H1 (cell line): ENCODE results near the gene CCDC182. TPM values are rescaled to one million over a fixed set of nuclear protein-coding genes. Genes with fewer than 3 reads are reported as not detected.

Source experiments
- CTCF ChIA-PET: fragments of 300-600 bp; sonication (Branson Sonifier 250); formaldehyde crosslinking; loops from one replicate; lab custom pipeline; 2021; ENCODE audit not compliant: partially characterized antibody; lab: Charles Lee
- POLR2A ChIA-PET: fragments of 300-600 bp; sonication (Branson Sonifier 250); formaldehyde crosslinking; loops from one replicate; lab custom pipeline; 2021; ENCODE audit warnings: inconsistent platforms; ENCODE audit not compliant: partially characterized antibody; lab: Charles Lee
- DNase-seq, 2 experiments: peaks; one replicate each; pipeline versions ENCODE4 v3.0.0 to v3.0.0-alpha.2; 2010 to 2022; ENCODE audit warnings: low spot score in 2 of 2, low read depth in 1 of 2, mixed read lengths in 1 of 2
- FAIRE-seq: peaks from 2 replicates; lab custom pipeline; 2011; peaks lifted over from hg19 to GRCh38; lab: Jason Lieb, UNC
- H2AFZ ChIP-seq: 2 replicates; pipeline ENCODE4 v1.8.1; 2012; ENCODE audit warnings: low read length, inconsistent platforms
- H2AK5ac ChIP-seq: 2 replicates; pipeline ENCODE4 v1.6.1; 2013; ENCODE audit warnings: low read depth, low read length
- H2BK120ac ChIP-seq: replicated peaks from 2 replicates; pipeline ENCODE3; 2013; ENCODE audit warnings: low read depth, low read length, inconsistent platforms
- H2BK12ac ChIP-seq: 2 replicates; pipeline ENCODE4 v1.6.1; 2013; ENCODE audit warnings: low read depth, low read length
- H2BK15ac ChIP-seq: 2 replicates; pipeline ENCODE4 v1.6.1; 2013; ENCODE audit warnings: low read length
- H2BK20ac ChIP-seq: 2 replicates; pipeline ENCODE4 v1.6.1; 2013; ENCODE audit warnings: low read length
- H2BK5ac ChIP-seq: 2 replicates; pipeline ENCODE4 v1.6.1; 2013; ENCODE audit warnings: low read depth, low read length
- H3K14ac ChIP-seq: 2 replicates; pipeline ENCODE4 v1.6.1; 2013; ENCODE audit warnings: inconsistent platforms; ENCODE audit not compliant: insufficient read length
- H3K18ac ChIP-seq: 2 replicates; pipeline ENCODE4 v1.6.1; 2013; ENCODE audit warnings: low read length; ENCODE audit errors: extremely low read depth
- H3K23ac ChIP-seq: 2 replicates; pipeline ENCODE4 v1.6.1; 2013; ENCODE audit warnings: inconsistent platforms; ENCODE audit not compliant: insufficient read length
- H3K23me2 ChIP-seq: 2 replicates; pipeline ENCODE4 v1.6.1; 2013; ENCODE audit warnings: low read depth, low read length
- H3K27ac ChIP-seq: 2 replicates; pipeline ENCODE4 v1.6.1; 2011; ENCODE audit warnings: low read depth, low read length, inconsistent platforms
- H3K27me3 ChIP-seq, 4 experiments: replicated peaks in 1 of 4; 1 replicate in 1 of 4; 2 replicates in 3 of 4; pipeline versions ENCODE4 v1.6.1 to v1.8.1; 2011 to 2013; ENCODE audit warnings: low read length in 3 of 4, mild to moderate bottlenecking in 3 of 4, inconsistent platforms in 2 of 4, mixed read lengths in 2 of 4, moderate library complexity in 1 of 4; ENCODE audit not compliant: control insufficient read depth in 3 of 4, insufficient read depth in 3 of 4; ENCODE audit errors: extremely low read depth in 1 of 4
- H3K36me3 ChIP-seq, 4 experiments: 2 replicates each; pipeline versions ENCODE4 v1.6.1 to v1.8.1; 2011 to 2013; ENCODE audit warnings: mild to moderate bottlenecking in 4 of 4, low read length in 3 of 4, moderate library complexity in 2 of 4, control low read depth in 1 of 4, inconsistent platforms in 1 of 4; ENCODE audit not compliant: insufficient read depth in 4 of 4, control insufficient read depth in 2 of 4
- H3K4ac ChIP-seq: replicated peaks from 2 replicates; pipeline ENCODE3; 2013; ENCODE audit warnings: low read length, low read depth, mixed read lengths, inconsistent platforms; ENCODE audit not compliant: insufficient read length
- H3K4me1 ChIP-seq, 4 experiments: replicated peaks in 1 of 4; 1 replicate in 1 of 4; 2 replicates in 3 of 4; pipeline versions ENCODE4 v1.6.1 to v1.8.1; 2011 to 2013; ENCODE audit warnings: low read length in 3 of 4, inconsistent platforms in 2 of 4, mixed read lengths in 1 of 4; ENCODE audit not compliant: insufficient read depth in 4 of 4, control insufficient read depth in 3 of 4
- H3K4me2 ChIP-seq, 2 experiments: 2 replicates each; pipeline versions ENCODE4 v1.6.1 to v1.8.1; 2011 to 2013; ENCODE audit warnings: low read depth in 2 of 2, low read length in 2 of 2, control low read depth in 1 of 2, inconsistent platforms in 1 of 2, mild to moderate bottlenecking in 1 of 2; ENCODE audit not compliant: insufficient read depth in 1 of 2
- H3K4me3 ChIP-seq, 4 experiments: fragments of 200-600, 300-600 bp in 1 of 4; sonication (generic), shearing (Covaris generic), sonication (Bioruptor Twin) in 1 of 4; 2 replicates each; pipeline versions ENCODE4 v1.5.1 to v1.8.1; 2011 to 2016; ENCODE audit warnings: low read length in 4 of 4, low read depth in 3 of 4, control low read depth in 2 of 4, inconsistent platforms in 2 of 4, mild to moderate bottlenecking in 2 of 4, mixed read lengths in 1 of 4, moderate library complexity in 1 of 4; ENCODE audit not compliant: insufficient read depth in 2 of 4; ENCODE audit errors: extremely low read depth in 1 of 4
- H3K56ac ChIP-seq: replicated peaks from 2 replicates; pipeline ENCODE3; 2013; ENCODE audit warnings: low read depth, mild to moderate bottlenecking, mixed read lengths, low read length, inconsistent platforms; ENCODE audit not compliant: insufficient read length
- H3K79me1 ChIP-seq: 2 replicates; pipeline ENCODE4 v1.6.1; 2013; ENCODE audit warnings: low read depth, low read length, control low read depth
- H3K79me2 ChIP-seq, 2 experiments: 2 replicates each; pipeline versions ENCODE4 v1.6.1 to v1.8.1; 2012 to 2013; ENCODE audit warnings: low read length in 2 of 2, mild to moderate bottlenecking in 2 of 2, inconsistent platforms in 1 of 2; ENCODE audit not compliant: insufficient read depth in 2 of 2, control insufficient read depth in 1 of 2
- H3K9ac ChIP-seq, 4 experiments: replicated peaks in 1 of 4; 1 replicate in 1 of 4; 2 replicates in 3 of 4; pipeline versions ENCODE4 v1.6.1 to v1.8.1; 2011 to 2013; ENCODE audit warnings: low read depth in 3 of 4, low read length in 3 of 4, control low read depth in 2 of 4, mild to moderate bottlenecking in 2 of 4, moderate library complexity in 2 of 4, inconsistent platforms in 1 of 4; ENCODE audit errors: extremely low read depth in 1 of 4
- H3K9me3 ChIP-seq, 2 experiments: 2 replicates each; pipeline versions ENCODE4 v1.6.1 to v1.8.1; 2012 to 2013; ENCODE audit warnings: mild to moderate bottlenecking in 2 of 2, moderate library complexity in 2 of 2, control low read depth in 1 of 2, inconsistent platforms in 1 of 2, low read depth in 1 of 2, low read length in 1 of 2, mixed read lengths in 1 of 2; ENCODE audit not compliant: insufficient read depth in 2 of 2
- H4K20me1 ChIP-seq, 2 experiments: replicated peaks in 1 of 2; 2 replicates each; pipeline versions ENCODE3 to v1.8.1; 2011 to 2013; ENCODE audit warnings: inconsistent platforms in 2 of 2, low read length in 2 of 2, mild to moderate bottlenecking in 1 of 2; ENCODE audit not compliant: insufficient read depth in 2 of 2, control insufficient read depth in 1 of 2
- H4K5ac ChIP-seq: 2 replicates; pipeline ENCODE4 v1.6.1; 2013; ENCODE audit warnings: low read length, low read depth, mixed read lengths, inconsistent platforms; ENCODE audit not compliant: insufficient read length
- H4K8ac ChIP-seq: 2 replicates; pipeline ENCODE4 v1.8.0; 2013; ENCODE audit warnings: mild to moderate bottlenecking, moderate library complexity, low read length, inconsistent platforms; ENCODE audit not compliant: insufficient read depth; ENCODE audit errors: extremely low read depth
- H4K91ac ChIP-seq: replicated peaks from 2 replicates; pipeline ENCODE3; 2013; ENCODE audit warnings: low read length, mixed read lengths, inconsistent platforms; ENCODE audit not compliant: insufficient read length
- MAFK ChIP-seq: IDR thresholded peaks from 2 replicates; pipeline ENCODE4 v1.6.1; 2012; ENCODE audit warnings: low read depth, mild to moderate bottlenecking, improper control_type of control experiment, low read length
- SAP30 ChIP-seq: fragments of 300-600 bp; sonication (generic); IDR thresholded peaks from 2 replicates; pipeline ENCODE4 v1.7.1; 2012; ENCODE audit warnings: low read length, moderate library complexity, mild to moderate bottlenecking, inconsistent platforms; ENCODE audit not compliant: insufficient read depth, insufficient replicate concordance
- WGBS, 2 experiments: shearing (Covaris generic) in 1 of 2; methylation state at CpG; one replicate each; pipeline versions ENCODE4 v1.1.6 to v1.1.7; 2013 to 2015; ENCODE audit warnings: low lambda C conversion rate in 2 of 2, mixed read lengths in 2 of 2, inconsistent platforms in 1 of 2, low coverage in 1 of 2, missing lambda C conversion rate in 1 of 2; ENCODE audit not compliant: insufficient replicate concordance in 2 of 2, insufficient coverage in 1 of 2, insufficient read length in 1 of 2; ENCODE audit errors: extremely low coverage in 1 of 2, missing lambda C conversion rate in 1 of 2; 5-methylcytosine and 5-hydroxymethylcytosine counted together
- polyA plus RNA-seq, 7 experiments: library from polyadenylated mRNA; depleted of rRNA in 3 of 7; stranded (reverse) in 5 of 7; unstranded in 2 of 7; fragments of >200 nt in 5 of 7; fragments of 200-250 nt in 2 of 7; gene quantifications; 1 replicate in 5 of 7; 2 replicates in 1 of 7; 4 replicates in 1 of 7; pipeline versions ENCODE4 v1.2.1 to v1.2.3, GENCODE V29; 2011 to 2013; ENCODE audit warnings: missing spikeins in 2 of 7, mixed read lengths in 2 of 7
- total RNA-seq: library from RNA; stranded (reverse); fragmentation: NEBNext Ultra II Directional; extraction: Animal tissue kit (Norgen Biotek cat#: 25700); gene quantifications from 2 replicates; pipeline ENCODE4 v1.2.1, GENCODE V29; 2021

Gene CCDC182
- total and polyA plus RNA-seq, 2 of the 8 experiments (the other 6 are each of a cell fraction or from before 2014, with no cell fraction given): not detected

DNA sequence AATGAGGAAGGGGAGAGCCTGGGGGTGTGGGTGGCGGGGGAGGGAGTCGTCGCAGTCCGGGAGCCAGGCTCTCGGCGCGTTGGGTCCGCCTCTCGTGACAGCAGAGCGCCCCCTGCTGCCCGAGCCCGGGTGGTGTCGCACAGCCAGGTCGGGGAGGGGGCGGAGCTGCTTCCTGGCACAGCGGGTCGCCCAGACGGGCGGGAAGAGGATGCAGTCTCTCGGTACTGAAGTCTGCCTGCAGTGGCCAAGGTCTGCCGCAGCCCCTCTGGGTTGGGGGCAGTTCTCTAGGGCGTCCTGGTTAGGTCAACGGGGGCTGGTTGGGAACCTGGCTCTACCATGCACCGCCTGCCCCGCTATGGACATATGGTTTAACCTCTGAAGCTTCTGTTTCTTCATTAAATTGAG is 38.2 kb upstream of the CCDC182 start:
- Histone ChIP-seq H3K23me2 (no peaks in the 10 kb centered on the region), H3K14ac (no peak overlapping the region), H3K27ac (no peak overlapping the region), H4K20me1 (no peaks in the 10 kb centered on the region), H3K27me3 (peaks cover 0 to 13% (median 7%) of the 10 kb centered on the region in 4 experiments; a peak in 6 of 7 replicates), H4K91ac (no peak overlapping the region), H3K23ac (no peak overlapping the region), H2BK20ac (no peak overlapping the region), H3K9me3 (no peaks in the 10 kb centered on the region), H3K79me1 (no peaks in the 10 kb centered on the region), H3K56ac (no peak overlapping the region), H4K8ac (no peak overlapping the region), H2BK5ac (no peak overlapping the region), H4K5ac (no peak overlapping the region), H3K4me3 (peak overlapping the region in 1 of 4 experiments; percentile 45; a peak in 2 of 8 replicates), H3K79me2 (no peaks in the 10 kb centered on the region), H3K4ac (no peak overlapping the region), H3K18ac (no peak overlapping the region), H3K36me3 (no peaks in the 10 kb centered on the region), H3K4me2 (peak overlapping the region; percentile 0 to 32; a peak in 3 of 4 replicates), H2AFZ (peak overlapping the region; percentile 79), H2BK12ac (no peak overlapping the region), H2BK15ac (no peak overlapping the region), H2BK120ac (no peak overlapping the region), H3K9ac (no peak overlapping the region), H3K4me1 (peaks cover 5 to 12% (median 8%) of the 10 kb centered on the region in 4 experiments; a peak in 6 of 7 replicates), H2AK5ac (no peak overlapping the region)
- WGBS, 2 experiments: 6% methylated on average over 20 of the region's 25 CpGs; no CpG with 5 or more reads in 1 of the 2 experiments
- peak; percentile 70 to 99 for DNase-seq
- CTCF ChIA-PET: interaction anchor here (0.5 to 5.3 kb wide), 54 partner anchors 9 to 697 kb away, joined by 3 to 69 read pairs (median 5); partner anchors contain the start of gene CCDC182
- FAIRE-seq: no peak
- POLR2A ChIA-PET: interaction anchor here (0.8 to 1.1 kb wide), 2 partner anchors 50 to 655 kb away, joined by 3 to 4 read pairs; no protein-coding TSS in a partner anchor
- TF ChIP-seq MAFK (no peak), SAP30 (no peak)
